ENCODE measurements around the gene HOXA3.

- TF ChIP-seq CTCF (IDR thresholded peaks at IDR 0.05) = no peak
- no peak for TF ChIP-seq POLR2A (IDR thresholded peaks at IDR 0.05; ENCODE audit: low read length)
- no peak for TF ChIP-seq RCOR1 (IDR thresholded peaks at IDR 0.05; ENCODE audit: low read depth, low read length)
- TF ChIP-seq ESRRA (IDR thresholded peaks at IDR 0.05; ENCODE audit: borderline replicate concordance, low read length) = no peak
- no peak for TF ChIP-seq NFE2L2 (conservative IDR thresholded peaks at IDR 0.05; ENCODE audit: low read length)
- TF ChIP-seq CHD4 (IDR thresholded peaks at IDR 0.05; ENCODE audit: borderline replicate concordance) = no peak
These were observed 13.0 kb upstream of the HOXA3 start, which contains the start of gene HOXA9 for GRCh38 chr7:27165089-27165995.
